Measurements from ENCODE around the gene TCAP. TPM values are rescaled to one million over a fixed set of nuclear protein-coding genes. Genes with fewer than 3 reads are reported as not detected.

TCAP gene
- polyA plus RNA-seq, 1 donor (not counting 4 experiments of a cell fraction or from before 2014, with no cell fraction given) = 0.20 TPM

DNA sequence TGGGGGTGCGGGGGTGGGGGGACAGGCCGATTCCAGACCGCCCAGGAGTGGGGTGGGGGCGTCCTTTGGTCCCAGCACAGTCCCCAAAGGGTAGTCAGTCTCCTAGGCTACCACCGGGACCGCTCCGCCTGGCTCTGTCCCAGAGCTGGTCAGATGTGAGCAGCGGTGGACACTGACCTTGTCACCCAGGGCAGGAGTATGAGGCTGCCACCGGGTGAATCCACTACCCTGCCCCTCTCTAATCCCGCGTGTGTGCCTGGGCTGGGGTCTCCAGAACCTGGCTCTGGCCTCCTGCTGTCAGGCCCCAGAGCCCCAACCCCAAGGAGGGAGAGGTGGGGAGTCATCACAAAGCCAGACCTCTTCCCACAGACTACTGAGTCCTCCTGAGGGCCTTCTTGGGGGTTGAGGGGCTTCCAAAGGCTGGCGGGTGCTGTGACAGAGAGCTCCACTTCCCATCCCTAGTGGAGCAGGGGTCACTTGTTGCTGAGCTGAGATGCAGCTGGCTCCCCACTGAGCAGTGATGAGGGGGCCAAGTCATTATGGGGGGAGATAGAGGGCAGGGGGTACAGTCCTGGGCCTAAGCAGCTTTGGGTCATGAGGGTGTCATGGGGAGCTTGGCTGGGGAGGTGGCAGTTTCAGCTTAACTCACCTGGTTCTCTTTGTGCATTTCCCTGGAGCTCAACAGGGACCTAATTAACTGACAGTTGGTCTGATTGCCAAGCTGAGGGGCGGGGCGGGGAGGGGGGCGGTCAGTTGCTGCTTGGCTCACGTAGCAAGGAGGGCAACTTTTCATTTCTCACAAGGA is 37.2 kb upstream of the TCAP start:
- no peak overlapping the region for H3K4me3 ChIP-seq (ENCODE audit: control insufficient read depth in 2 of 3, extremely low read depth in 1 of 3, insufficient read depth in 2 of 3, low read depth in 1 of 3, low read length in 3 of 3)
- H3K9me1 ChIP-seq (ENCODE audit: control insufficient read depth, extremely low read depth, insufficient read depth, low read length) = no peaks in the 10 kb centered on the region
- no peak for FAIRE-seq
- no peak overlapping the region for H3K9ac ChIP-seq (ENCODE audit: control insufficient read depth, extremely low read depth, insufficient read depth, low read length)
- no peaks in the 10 kb centered on the region for H3K79me2 ChIP-seq (ENCODE audit: control insufficient read depth, insufficient read depth, low read length)
- no peak overlapping the region for H3K4me2 ChIP-seq (ENCODE audit: control insufficient read depth, extremely low read depth, insufficient read depth, low read depth, low read length)
- peaks cover 39% of the 10 kb centered on the region for H3K4me1 ChIP-seq (ENCODE audit: control insufficient read depth, extremely low read depth, insufficient read depth, low read length)
- H2AFZ ChIP-seq (ENCODE audit: control insufficient read depth, low read length) = no peak overlapping the region
- peaks cover 2% of the 10 kb centered on the region for H4K20me1 ChIP-seq (ENCODE audit: control insufficient read depth, extremely low read depth, insufficient read depth, low read length)
- no peaks in the 10 kb centered on the region for H3K9me3 ChIP-seq (ENCODE audit: control insufficient read depth, low read depth, low read length)
- no peaks in the 10 kb centered on the region for H3K36me3 ChIP-seq (ENCODE audit: control insufficient read depth in 2 of 2, extremely low read depth in 1 of 2, insufficient read depth in 2 of 2, low read length in 2 of 2)
- TF ChIP-seq, protein P1, sequence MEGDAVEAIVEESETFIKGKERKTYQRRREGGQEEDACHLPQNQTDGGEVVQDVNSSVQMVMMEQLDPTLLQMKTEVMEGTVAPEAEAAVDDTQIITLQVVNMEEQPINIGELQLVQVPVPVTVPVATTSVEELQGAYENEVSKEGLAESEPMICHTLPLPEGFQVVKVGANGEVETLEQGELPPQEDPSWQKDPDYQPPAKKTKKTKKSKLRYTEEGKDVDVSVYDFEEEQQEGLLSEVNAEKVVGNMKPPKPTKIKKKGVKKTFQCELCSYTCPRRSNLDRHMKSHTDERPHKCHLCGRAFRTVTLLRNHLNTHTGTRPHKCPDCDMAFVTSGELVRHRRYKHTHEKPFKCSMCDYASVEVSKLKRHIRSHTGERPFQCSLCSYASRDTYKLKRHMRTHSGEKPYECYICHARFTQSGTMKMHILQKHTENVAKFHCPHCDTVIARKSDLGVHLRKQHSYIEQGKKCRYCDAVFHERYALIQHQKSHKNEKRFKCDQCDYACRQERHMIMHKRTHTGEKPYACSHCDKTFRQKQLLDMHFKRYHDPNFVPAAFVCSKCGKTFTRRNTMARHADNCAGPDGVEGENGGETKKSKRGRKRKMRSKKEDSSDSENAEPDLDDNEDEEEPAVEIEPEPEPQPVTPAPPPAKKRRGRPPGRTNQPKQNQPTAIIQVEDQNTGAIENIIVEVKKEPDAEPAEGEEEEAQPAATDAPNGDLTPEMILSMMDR (optimal IDR thresholded peaks at IDR 0.05 in 1 of 3, IDR thresholded peaks at IDR 0.05 in 1 of 3, conservative IDR thresholded peaks at IDR 0.05 in 1 of 3; ENCODE audit: extremely low read depth in 1 of 3, insufficient read depth in 2 of 3, low read length in 3 of 3) = no peak
- TF ChIP-seq EZH2 (IDR thresholded peaks at IDR 0.05; ENCODE audit: low read length) = peak; percentile 58
- dilution Hi-C loops (cut with MboI; ENCODE audit: extremely low pct_ligation_motif_present, low sequenced_read_pairs) = no loop called here
- no peak overlapping the region for H3K27ac ChIP-seq (ENCODE audit: control insufficient read depth, insufficient read depth, low read length)
- DNase-seq (ENCODE audit: low read depth, low spot score) = no peak
- peaks cover 39% of the 10 kb centered on the region for H3K27me3 ChIP-seq (ENCODE audit: control insufficient read depth, extremely low read depth, insufficient read depth, low read length)

DNA sequence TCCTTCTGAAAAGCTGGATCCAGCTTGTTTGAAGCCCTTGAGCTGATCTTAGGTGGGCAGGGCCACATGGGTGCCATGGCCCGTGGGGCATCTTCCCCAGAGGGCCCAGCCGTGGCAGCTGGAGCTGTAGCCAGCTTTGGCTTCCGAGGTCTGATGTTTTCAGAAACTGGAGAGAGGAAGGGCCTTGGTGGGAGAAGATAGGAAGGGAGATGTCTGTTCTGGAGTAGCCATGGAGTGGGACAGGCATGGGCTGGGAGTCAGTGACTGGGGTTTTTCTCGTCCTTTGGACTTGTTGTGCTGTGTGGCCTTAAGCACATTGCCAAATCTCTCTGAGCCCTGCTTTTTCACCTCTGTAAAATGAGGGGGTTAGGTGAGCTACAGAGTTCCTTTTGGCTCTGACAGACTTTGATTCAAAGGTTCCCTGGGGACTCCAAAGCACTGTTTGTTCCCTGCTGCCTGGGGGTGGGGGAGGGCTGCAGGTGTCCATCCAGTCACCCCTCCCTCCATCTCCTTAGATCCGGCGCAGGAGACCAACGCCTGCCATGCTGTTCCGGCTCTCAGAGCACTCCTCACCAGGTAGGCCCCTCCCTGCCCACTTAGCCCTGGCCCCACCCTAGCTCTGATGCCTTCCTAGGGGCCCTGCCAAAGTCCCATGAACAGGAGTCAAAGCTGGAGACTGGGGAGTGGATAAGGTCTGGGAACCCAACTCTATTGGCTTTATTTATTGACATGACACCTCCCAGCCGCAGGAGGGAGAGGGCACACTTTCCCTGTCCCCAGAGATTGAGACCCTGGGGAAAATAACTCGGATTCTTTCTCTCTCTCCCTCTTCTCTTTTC is 36.3 kb upstream of the TCAP start:
- no peak overlapping the region for H3K4me2 ChIP-seq (ENCODE audit: control insufficient read depth, extremely low read depth, insufficient read depth, low read depth, low read length)
- no peaks in the 10 kb centered on the region for H3K9me1 ChIP-seq (ENCODE audit: control insufficient read depth, extremely low read depth, insufficient read depth, low read length)
- no peak overlapping the region for H3K4me3 ChIP-seq (ENCODE audit: control insufficient read depth in 2 of 3, extremely low read depth in 1 of 3, insufficient read depth in 2 of 3, low read depth in 1 of 3, low read length in 3 of 3)
- H3K9me3 ChIP-seq (ENCODE audit: control insufficient read depth, low read depth, low read length) = no peaks in the 10 kb centered on the region
- H3K27ac ChIP-seq (ENCODE audit: control insufficient read depth, insufficient read depth, low read length) = no peak overlapping the region
- H3K79me2 ChIP-seq (ENCODE audit: control insufficient read depth, insufficient read depth, low read length) = no peaks in the 10 kb centered on the region
- H3K9ac ChIP-seq (ENCODE audit: control insufficient read depth, extremely low read depth, insufficient read depth, low read length) = no peak overlapping the region
- no peaks in the 10 kb centered on the region for H4K20me1 ChIP-seq (ENCODE audit: control insufficient read depth, extremely low read depth, insufficient read depth, low read length)
- peaks cover 31% of the 10 kb centered on the region for H3K4me1 ChIP-seq (ENCODE audit: control insufficient read depth, extremely low read depth, insufficient read depth, low read length)
- FAIRE-seq (no peak), DNase-seq (ENCODE audit: low read depth, low spot score) (no peak)
- dilution Hi-C loops (cut with MboI; ENCODE audit: extremely low pct_ligation_motif_present, low sequenced_read_pairs) = no loop called here
- no peaks in the 10 kb centered on the region for H3K36me3 ChIP-seq (ENCODE audit: control insufficient read depth in 2 of 2, extremely low read depth in 1 of 2, insufficient read depth in 2 of 2, low read length in 2 of 2)
- no peak overlapping the region for H2AFZ ChIP-seq (ENCODE audit: control insufficient read depth, low read length)
- H3K27me3 ChIP-seq (ENCODE audit: control insufficient read depth, extremely low read depth, insufficient read depth, low read length) = peaks cover 39% of the 10 kb centered on the region
- no peak for TF ChIP-seq EZH2 (IDR thresholded peaks at IDR 0.05; ENCODE audit: low read length)
- TF ChIP-seq, protein P1 (optimal IDR thresholded peaks at IDR 0.05 in 1 of 3, IDR thresholded peaks at IDR 0.05 in 1 of 3, conservative IDR thresholded peaks at IDR 0.05 in 1 of 3; ENCODE audit: extremely low read depth in 1 of 3, insufficient read depth in 2 of 3, low read length in 3 of 3) = no peak

All from keratinocyte (primary cell).